HepG2 (cell line): ENCODE data around the gene VARS1. TPM values are rescaled to one million over a fixed set of nuclear protein-coding genes. Genes with fewer than 3 reads are reported as not detected.

Experiments
- ATF2 ChIP-seq: sonication (generic); formaldehyde crosslinking; IDR thresholded peaks from 2 replicates; pipeline ENCODE4 v1.4.0; 2020; ENCODE audit warnings: missing genetic modification reagents
- BCL6 ChIP-seq: IDR thresholded peaks from 2 replicates; pipeline ENCODE4 v1.6.1; 2016; ENCODE audit warnings: missing genetic modification reagents, missing compliant biosample characterization
- ETV5 ChIP-seq: IDR thresholded peaks from 2 replicates; pipeline ENCODE4 v1.6.1; 2018; ENCODE audit warnings: missing biosample characterization, missing genetic modification reagents, inconsistent platforms, borderline replicate concordance
- IRX3 ChIP-seq: sonication (generic); formaldehyde crosslinking; IDR thresholded peaks from 2 replicates; pipeline ENCODE4 v1.8.1; 2023; ENCODE audit warnings: mild to moderate bottlenecking, low read depth, missing genetic modification reagents, borderline replicate concordance
- MBNL3 ChIP-seq: fragments of 250-450 bp; sonication (Bioruptor Pico); conservative IDR thresholded peaks from 2 replicates; pipeline ENCODE4 v1.8.0; 2022; ENCODE audit warnings: mild to moderate bottlenecking, inconsistent platforms
- MEIS1 ChIP-seq: sonication (generic); formaldehyde crosslinking; IDR thresholded peaks from 2 replicates; pipeline ENCODE4 v1.9.0; 2021; ENCODE audit warnings: mild to moderate bottlenecking, missing genetic modification reagents, moderate library complexity, borderline replicate concordance
- PLRG1 ChIP-seq: fragments of 450-650 bp; conservative IDR thresholded peaks from 2 replicates; pipeline ENCODE4 v1.6.1; 2016
- RARA ChIP-seq: IDR thresholded peaks from 2 replicates; pipeline ENCODE4 v1.6.1; 2016; ENCODE audit warnings: missing genetic modification reagents, missing compliant biosample characterization
- RBM39 ChIP-seq: fragments of 200-400 bp; formaldehyde crosslinking; IDR thresholded peaks from one replicate; pipeline ENCODE4 v1.6.1; 2018; ENCODE audit warnings: antibody characterized with exemption, mild to moderate bottlenecking, low read depth, low read length; ENCODE audit not compliant: poor library complexity, severe bottlenecking
- SETDB1 ChIP-seq: sonication (generic); formaldehyde crosslinking; IDR thresholded peaks from 2 replicates; pipeline ENCODE4 v1.5.1; 2020; ENCODE audit warnings: missing genetic modification reagents, mild to moderate bottlenecking, borderline replicate concordance
- SKI ChIP-seq: fragments of 450-650 bp; IDR thresholded peaks from one replicate; pipeline ENCODE4 v1.6.1; 2018; ENCODE audit warnings: mild to moderate bottlenecking; ENCODE audit not compliant: partially characterized antibody
- ZFP62 ChIP-seq: sonication (generic); formaldehyde crosslinking; IDR thresholded peaks from 2 replicates; pipeline ENCODE4 v1.4.0; 2020; ENCODE audit warnings: missing genetic modification reagents
- ZFYVE20 ChIP-seq: sonication (generic); formaldehyde crosslinking; IDR thresholded peaks from 2 replicates; pipeline ENCODE4 v1.8.0; 2023; ENCODE audit warnings: low read depth, mild to moderate bottlenecking, moderate library complexity, missing genetic modification reagents, borderline replicate concordance
- ZMAT3 ChIP-seq: sonication (generic); formaldehyde crosslinking; conservative IDR thresholded peaks from 2 replicates; pipeline ENCODE4 v1.7.0; 2021; ENCODE audit warnings: missing genetic modification reagents
- ZMYM4 ChIP-seq: sonication (generic); formaldehyde crosslinking; IDR thresholded peaks from 2 replicates; pipeline ENCODE4 v1.8.1; 2023; ENCODE audit warnings: mild to moderate bottlenecking, missing genetic modification reagents
- ZNF143 ChIP-seq: sonication (generic); formaldehyde crosslinking; IDR thresholded peaks from 2 replicates; pipeline ENCODE4 v1.4.0; 2020; ENCODE audit warnings: missing genetic modification reagents
- ZNF275 ChIP-seq: sonication (generic); formaldehyde crosslinking; IDR thresholded peaks from 2 replicates; pipeline ENCODE4 v1.8.0; 2022; ENCODE audit warnings: missing genetic modification reagents, mild to moderate bottlenecking, inconsistent platforms, borderline replicate concordance
- ZNF292 ChIP-seq: sonication (generic); formaldehyde crosslinking; IDR thresholded peaks from 2 replicates; pipeline ENCODE4 v1.8.1; 2022; ENCODE audit warnings: mild to moderate bottlenecking, low read depth, missing genetic modification reagents, borderline replicate concordance
- ZNF296 ChIP-seq: sonication (generic); formaldehyde crosslinking; conservative IDR thresholded peaks from 2 replicates; pipeline ENCODE4 v1.5.0; 2020; ENCODE audit warnings: mild to moderate bottlenecking, missing genetic modification reagents
- ZNF350 ChIP-seq: sonication (generic); formaldehyde crosslinking; IDR thresholded peaks from 2 replicates; pipeline ENCODE4 v1.4.0; 2020; ENCODE audit warnings: mild to moderate bottlenecking, low read depth, missing genetic modification reagents, borderline replicate concordance
- ZNF615 ChIP-seq: sonication (generic); formaldehyde crosslinking; IDR thresholded peaks from 2 replicates; pipeline ENCODE4 v1.5.0; 2020; ENCODE audit warnings: mild to moderate bottlenecking, missing genetic modification reagents, borderline replicate concordance
- polyA plus RNA-seq, 8 experiments: library from polyadenylated mRNA; depleted of rRNA in 3 of 8; stranded (reverse) in 7 of 8; unstranded in 1 of 8; fragments of >200 nt; fragmentation: Illumina TruSeq in 4 of 8; extraction: Trizol in 4 of 8; gene quantifications; 2 replicates each; pipeline versions ENCODE4 v1.2.1 to v1.2.3, GENCODE V29; 2011 to 2016; ENCODE audit warnings: low read depth in 4 of 8, missing spikeins in 1 of 8, mixed read lengths in 1 of 8; ENCODE audit not compliant: insufficient read depth in 1 of 8
- total RNA-seq, 5 experiments: library from RNA; depleted of rRNA; stranded (reverse); fragments of >200 nt; fragmentation: Illumina TruSeq; extraction: Trizol; gene quantifications; 2 replicates each; pipeline ENCODE4 v1.2.3, GENCODE V29; 2016; ENCODE audit warnings: low read depth in 1 of 5
- TF ChIP-seq, protein P1 (sequence below): sonication (generic); formaldehyde crosslinking; IDR thresholded peaks from 2 replicates; pipeline ENCODE4 v1.8.1; 2023; ENCODE audit warnings: missing genetic modification reagents, mild to moderate bottlenecking, borderline replicate concordance
- TF ChIP-seq, protein P2 (sequence below): sonication (generic); formaldehyde crosslinking; IDR thresholded peaks from 2 replicates; pipeline ENCODE4 v1.8.0; 2022; ENCODE audit warnings: mild to moderate bottlenecking, missing genetic modification reagents, borderline replicate concordance
- TF ChIP-seq, protein P3 (sequence below), 2 experiments: fragments of 450-650 bp in 1 of 2; sonication (generic) in 1 of 2; formaldehyde crosslinking; IDR thresholded peaks; 2 replicates each; pipeline versions ENCODE4 v1.5.0 to v1.8.0; 2020 to 2022; ENCODE audit warnings: mild to moderate bottlenecking in 1 of 2, missing genetic modification reagents in 1 of 2

VARS1 gene
- total and polyA plus RNA-seq, 2 of the 13 experiments (the other 11 are each of a cell fraction or from before 2014, with no cell fraction given): 14.7 to 56.1 TPM

DNA sequence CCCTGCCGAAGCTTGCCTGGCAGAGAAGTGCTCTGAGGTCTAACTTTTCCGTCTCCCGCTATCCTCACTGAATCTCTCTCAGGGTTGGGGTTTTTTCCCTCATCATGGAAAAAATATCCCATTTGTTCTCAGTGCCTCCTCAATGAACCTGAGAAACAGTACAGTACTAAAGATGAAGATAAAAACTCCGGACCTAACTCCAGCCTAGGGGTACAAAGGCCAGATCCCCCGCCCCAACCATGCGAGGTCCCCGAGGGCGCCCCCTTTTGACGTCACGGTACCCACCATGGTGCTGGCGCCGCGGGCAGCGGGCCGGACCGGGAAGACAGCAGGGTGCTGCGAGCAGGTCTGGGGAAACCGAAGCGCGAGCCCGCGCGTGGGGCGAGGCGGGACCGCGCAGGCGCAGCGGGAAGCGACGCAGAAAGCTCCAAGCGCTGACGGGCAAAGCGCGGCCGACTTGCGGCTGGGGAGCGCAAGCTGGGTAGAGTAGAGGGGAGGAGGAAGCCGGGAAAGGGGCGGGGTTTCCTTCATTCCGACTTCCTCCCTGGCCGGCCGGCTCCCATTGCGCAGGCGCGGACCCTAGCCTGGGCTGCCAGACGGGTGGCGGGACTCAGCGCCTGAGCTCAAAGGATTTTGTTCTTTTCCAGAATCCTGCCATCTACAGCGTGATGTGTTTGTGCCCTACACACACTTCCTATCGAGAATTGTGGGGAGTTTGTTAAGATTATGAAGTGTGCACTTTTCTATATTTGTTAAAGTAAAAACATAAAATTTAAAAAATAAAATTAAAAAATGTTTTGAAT lies 11.1 kb upstream of the VARS1 start, which contains the start of gene LSM2 (continued):
- TF ChIP-seq RBM39: peak; percentile 91
- TF ChIP-seq MEIS1 (CRISPR knock-in tag): peak; percentile 92
- TF ChIP-seq MBNL3 (CRISPR knock-in tag): no peak
- TF ChIP-seq ZNF143 (CRISPR knock-in tag): peak; percentile 81
- TF ChIP-seq ATF2 (CRISPR knock-in tag): peak; percentile 85
- peak; percentile 73 for TF ChIP-seq BCL6 (CRISPR knock-in tag)
- no peak for TF ChIP-seq ZNF292 (CRISPR knock-in tag)
- TF ChIP-seq, protein P1, sequence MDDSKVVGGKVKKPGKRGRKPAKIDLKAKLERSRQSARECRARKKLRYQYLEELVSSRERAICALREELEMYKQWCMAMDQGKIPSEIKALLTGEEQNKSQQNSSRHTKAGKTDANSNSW: peak; percentile 34; the same call in 1 of the 2 replicates
- TF ChIP-seq SETDB1 (CRISPR knock-in tag): no peak
- 0 out of 2 replicates have a peak, but pooled peaks have one; percentile 42 for TF ChIP-seq ZFYVE20 (CRISPR knock-in tag)
- no peak for TF ChIP-seq ZNF615 (CRISPR knock-in tag)
- TF ChIP-seq, protein P2, sequence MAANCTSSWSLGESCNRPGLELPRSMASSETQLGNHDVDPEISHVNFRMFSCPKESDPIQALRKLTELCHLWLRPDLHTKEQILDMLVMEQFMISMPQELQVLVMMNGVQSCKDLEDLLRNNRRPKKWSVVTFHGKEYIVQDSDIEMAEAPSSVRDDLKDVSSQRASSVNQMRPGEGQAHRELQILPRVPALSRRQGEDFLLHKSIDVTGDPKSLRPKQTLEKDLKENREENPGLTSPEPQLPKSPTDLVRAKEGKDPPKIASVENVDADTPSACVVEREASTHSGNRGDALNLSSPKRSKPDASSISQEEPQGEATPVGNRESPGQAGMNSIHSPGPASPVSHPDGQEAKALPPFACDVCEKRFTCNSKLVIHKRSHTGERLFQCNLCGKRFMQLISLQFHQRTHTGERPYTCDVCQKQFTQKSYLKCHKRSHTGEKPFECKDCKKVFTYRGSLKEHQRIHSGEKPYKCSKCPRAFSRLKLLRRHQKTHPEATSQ (CRISPR knock-in tag): peak; percentile 89; the same call in 1 of the 2 replicates
- TF ChIP-seq ZFP62 (CRISPR knock-in tag): no peak
- TF ChIP-seq IRX3 (CRISPR knock-in tag): 0 out of 2 replicates have a peak, but pooled peaks have one; percentile 87
- TF ChIP-seq ZMAT3: peak; percentile 94
- TF ChIP-seq ZMYM4 (CRISPR knock-in tag): peak; percentile 89
- no peak for TF ChIP-seq RARA (CRISPR knock-in tag)
- TF ChIP-seq ZNF350 (CRISPR knock-in tag): peak; percentile 87
- TF ChIP-seq, protein P3, sequence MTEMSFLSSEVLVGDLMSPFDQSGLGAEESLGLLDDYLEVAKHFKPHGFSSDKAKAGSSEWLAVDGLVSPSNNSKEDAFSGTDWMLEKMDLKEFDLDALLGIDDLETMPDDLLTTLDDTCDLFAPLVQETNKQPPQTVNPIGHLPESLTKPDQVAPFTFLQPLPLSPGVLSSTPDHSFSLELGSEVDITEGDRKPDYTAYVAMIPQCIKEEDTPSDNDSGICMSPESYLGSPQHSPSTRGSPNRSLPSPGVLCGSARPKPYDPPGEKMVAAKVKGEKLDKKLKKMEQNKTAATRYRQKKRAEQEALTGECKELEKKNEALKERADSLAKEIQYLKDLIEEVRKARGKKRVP (CRISPR knock-in tag; IDR thresholded peaks at IDR 0.05): peak in 1 of 2 experiments; percentile 62; a peak in 1 of 4 replicates
- TF ChIP-seq PLRG1: no peak
- peak; percentile 80 for TF ChIP-seq ETV5 (CRISPR knock-in tag)
- peak; percentile 84 for TF ChIP-seq SKI
- peak; percentile 93; the same call in 1 of the 2 replicates for TF ChIP-seq ZNF275
- TF ChIP-seq ZNF296 (CRISPR knock-in tag): no peak
